Skeletal muscle satellite cell (primary cell): ENCODE results near the gene CCDC85B. TPM values are rescaled to one million over a fixed set of nuclear protein-coding genes. Genes with fewer than 3 reads are reported as not detected.
"Not testable (repeated sequence)": the region's sequence is repeated elsewhere in the genome, so short reads cannot be mapped to it uniquely, and the experiment has no call there.

ENCODE experiments used
- H3K27me3 ChIP-seq: 2 replicates; pipeline ENCODE4 v1.7.0; 2013; ENCODE audit warnings: low read length; ENCODE audit not compliant: control insufficient read depth, insufficient read depth
- H3K36me3 ChIP-seq: 2 replicates; pipeline ENCODE4 v1.7.0; 2013; ENCODE audit warnings: mild to moderate bottlenecking, control low read depth, low read length; ENCODE audit not compliant: insufficient read depth
- H3K4me1 ChIP-seq: 2 replicates; pipeline ENCODE4 v1.7.0; 2013; ENCODE audit warnings: low read length; ENCODE audit not compliant: control insufficient read depth, insufficient read depth
- H3K4me2 ChIP-seq: 2 replicates; pipeline ENCODE4 v1.7.0; 2013; ENCODE audit warnings: mild to moderate bottlenecking, low read length
- H3K4me3 ChIP-seq: 2 replicates; pipeline ENCODE4 v1.7.0; 2013; ENCODE audit warnings: low read length
- H3K9ac ChIP-seq: 2 replicates; pipeline ENCODE4 v1.7.0; 2013; ENCODE audit warnings: mild to moderate bottlenecking, low read depth, low read length, moderate library complexity
- H3K9me3 ChIP-seq: replicated peaks from 2 replicates; pipeline ENCODE4 v1.7.0; 2013; ENCODE audit warnings: mild to moderate bottlenecking, control low read depth, low read length
- total RNA-seq: library from RNA; depleted of rRNA; stranded (reverse); fragments of >200 nt; gene quantifications from 2 replicates; pipeline ENCODE4 v1.2.3, GENCODE V29; 2012; rRNA removed

Gene CCDC85B
- total RNA-seq = 48.1 and 61.1 TPM in 2 replicates

DNA sequence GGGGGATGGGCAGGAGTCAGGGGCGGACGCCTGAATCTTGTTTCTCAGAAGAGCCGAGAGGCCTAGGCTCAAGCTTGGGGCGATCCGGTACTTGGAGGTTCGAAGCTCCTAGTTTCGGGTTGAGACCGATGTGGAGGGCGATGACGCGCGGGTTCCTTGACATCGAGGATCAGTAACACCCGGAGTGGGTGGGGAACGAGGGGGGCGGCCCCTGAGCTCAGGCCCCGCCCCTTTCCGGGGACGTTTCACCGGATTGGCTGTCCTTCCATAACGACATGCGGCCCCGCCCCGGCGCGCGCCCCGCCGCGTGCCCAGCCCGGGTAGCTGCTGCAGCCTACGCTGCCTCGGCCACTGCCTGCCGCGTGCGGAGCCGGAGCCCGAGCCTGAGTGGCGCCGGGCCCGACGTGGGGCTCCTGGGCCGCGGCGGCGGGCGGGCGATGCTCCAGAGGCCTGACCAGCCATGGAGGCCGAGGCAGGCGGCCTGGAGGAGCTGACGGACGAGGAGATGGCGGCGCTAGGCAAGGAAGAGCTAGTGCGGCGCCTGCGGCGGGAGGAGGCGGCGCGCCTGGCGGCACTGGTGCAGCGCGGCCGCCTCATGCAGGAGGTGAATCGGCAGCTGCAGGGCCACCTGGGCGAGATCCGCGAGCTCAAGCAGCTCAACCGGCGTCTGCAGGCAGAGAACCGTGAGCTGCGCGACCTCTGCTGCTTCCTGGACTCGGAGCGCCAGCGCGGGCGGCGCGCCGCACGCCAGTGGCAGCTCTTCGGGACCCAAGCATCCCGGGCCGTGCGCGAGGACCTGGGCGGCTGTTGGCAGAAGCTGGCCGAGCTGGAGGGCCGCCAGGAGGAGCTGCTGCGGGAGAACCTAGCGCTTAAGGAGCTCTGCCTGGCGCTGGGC is at the start of gene CCDC85B:
Gene CCDC85B, plus strand, starts transcription at position 350 of the 895 bp plus-strand sequence. Its CDS starts 111 bp downstream, at position 461.
- peak within 1 kb of the TSS; percentile 89 for H3K4me2 ChIP-seq
- H3K9me3 ChIP-seq = no peaks in the 10 kb centered on the region
- peaks cover 71% of the 10 kb centered on the region for H3K4me1 ChIP-seq
- H3K27me3 ChIP-seq = no peaks in the 10 kb centered on the region
- H3K36me3 ChIP-seq = peaks cover 44% of the 10 kb centered on the region
- H3K9ac ChIP-seq = peak within 1 kb of the TSS; percentile 86
- peak within 1 kb of the TSS; percentile 74 for H3K4me3 ChIP-seq

DNA sequence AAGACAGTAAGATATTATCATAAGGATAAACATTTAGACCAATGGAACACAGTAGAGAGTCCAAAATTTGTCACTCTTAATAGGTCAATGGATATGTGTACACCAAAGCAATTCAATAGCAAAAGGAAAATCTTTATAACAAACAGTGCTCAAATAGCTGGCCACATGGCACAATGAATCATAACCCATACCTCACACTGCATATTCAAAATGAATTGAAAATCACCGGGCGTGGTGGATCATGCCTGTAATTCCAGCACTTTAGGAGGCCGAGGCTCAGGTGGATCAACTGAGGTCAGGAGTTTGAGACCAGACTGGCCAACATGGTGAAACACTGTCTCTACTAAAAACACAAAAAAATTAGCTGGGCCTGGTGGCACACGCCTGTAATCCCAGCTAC is 48.3 kb upstream of the CCDC85B start:
- Histone ChIP-seq H3K36me3 (no peaks in the 10 kb centered on the region), H3K4me3 (no peak overlapping the region), H3K9ac (no peak overlapping the region), H3K4me1 (no peaks in the 10 kb centered on the region), H3K4me2 (no peak overlapping the region), H3K9me3 (no peaks in the 10 kb centered on the region), H3K27me3 (no peaks in the 10 kb centered on the region)

DNA sequence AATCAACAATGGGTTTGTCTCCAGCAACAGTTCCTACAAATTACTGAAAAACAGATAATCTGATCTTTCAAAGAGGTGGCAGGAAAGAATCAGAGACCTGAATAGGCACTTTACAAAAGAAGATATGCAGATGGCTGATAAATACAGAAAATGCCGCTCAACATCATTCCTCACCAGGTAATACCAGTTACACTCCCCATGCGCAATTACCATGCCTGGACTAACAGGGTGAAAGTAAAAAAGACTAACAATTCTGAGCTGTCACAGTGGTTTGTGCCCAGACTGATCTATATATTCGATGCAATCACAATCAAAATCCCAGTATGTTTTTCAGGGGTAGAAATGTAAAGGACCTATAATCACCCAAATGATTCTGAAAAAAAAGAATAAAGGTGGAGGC is 46.7 kb upstream of the CCDC85B start:
- no peaks in the 10 kb centered on the region for H3K27me3 ChIP-seq
- H3K36me3 ChIP-seq = no peaks in the 10 kb centered on the region
- H3K4me1 ChIP-seq = no peaks in the 10 kb centered on the region
- H3K4me3 ChIP-seq = no peak overlapping the region
- no peaks in the 10 kb centered on the region for H3K9me3 ChIP-seq
- no peak overlapping the region for H3K9ac ChIP-seq
- H3K4me2 ChIP-seq = no peak overlapping the region

DNA sequence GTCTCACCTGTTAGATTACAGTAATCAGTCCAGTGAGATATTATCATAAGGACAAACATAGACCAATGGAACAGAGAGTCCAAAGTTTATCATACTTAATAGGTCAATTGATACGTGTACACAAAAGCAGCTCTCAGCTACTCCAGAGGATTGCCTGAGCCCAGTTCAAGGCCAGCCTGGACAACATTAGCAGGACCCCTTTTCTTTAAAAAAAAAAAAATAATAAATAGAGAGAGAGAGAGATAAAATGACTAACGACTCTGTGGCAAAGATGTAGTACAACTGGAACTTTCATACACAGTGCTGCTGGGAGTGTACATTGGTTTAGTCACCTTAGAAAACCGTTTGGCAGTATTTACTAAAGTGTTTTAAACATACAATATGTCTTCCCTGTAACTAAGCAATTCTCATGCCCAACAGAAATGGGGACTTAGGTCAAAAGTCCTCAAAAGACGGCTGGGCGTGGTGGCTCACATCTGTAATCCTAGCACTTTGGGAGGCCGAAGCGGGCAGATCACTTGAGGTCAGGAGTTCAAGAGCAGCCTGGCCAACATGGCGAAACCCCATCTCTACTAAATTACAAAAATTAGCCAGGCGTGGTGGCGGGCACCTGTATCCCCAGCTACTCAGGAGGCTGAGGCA is 46.1 kb upstream of the CCDC85B start:
- Histone ChIP-seq H3K9ac (no peak overlapping the region), H3K4me1 (no peaks in the 10 kb centered on the region), H3K36me3 (no peaks in the 10 kb centered on the region), H3K27me3 (no peaks in the 10 kb centered on the region), H3K9me3 (no peaks in the 10 kb centered on the region), H3K4me2 (no peak overlapping the region), H3K4me3 (no peak overlapping the region)

DNA sequence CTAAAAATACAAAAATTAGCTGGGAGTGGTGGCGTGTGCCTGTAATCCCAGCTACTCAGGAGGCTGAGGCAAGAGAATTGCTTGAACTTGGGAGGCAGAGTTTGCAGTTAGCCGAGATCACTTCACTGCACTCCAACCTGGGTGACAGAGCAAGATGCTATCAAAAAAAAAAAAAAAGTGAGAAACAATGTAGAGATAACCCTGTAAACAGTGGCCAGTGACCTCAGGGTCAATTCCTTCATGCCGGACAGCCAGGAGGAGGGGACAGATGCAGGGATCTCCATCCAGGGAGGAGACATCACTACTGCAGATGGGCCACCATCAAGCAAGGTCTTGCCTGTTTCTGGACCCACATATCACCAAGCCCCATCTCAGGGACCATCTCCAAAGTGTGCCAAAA is 42.7 kb upstream of the CCDC85B start:
- H3K4me2 ChIP-seq = no peak overlapping the region
- H3K27me3 ChIP-seq = no peaks in the 10 kb centered on the region
- H3K36me3 ChIP-seq = peaks cover 20% of the 10 kb centered on the region
- H3K9ac ChIP-seq = no peak overlapping the region
- H3K4me3 ChIP-seq = no peak overlapping the region
- H3K9me3 ChIP-seq = no peaks in the 10 kb centered on the region
- H3K4me1 ChIP-seq = no peaks in the 10 kb centered on the region

DNA sequence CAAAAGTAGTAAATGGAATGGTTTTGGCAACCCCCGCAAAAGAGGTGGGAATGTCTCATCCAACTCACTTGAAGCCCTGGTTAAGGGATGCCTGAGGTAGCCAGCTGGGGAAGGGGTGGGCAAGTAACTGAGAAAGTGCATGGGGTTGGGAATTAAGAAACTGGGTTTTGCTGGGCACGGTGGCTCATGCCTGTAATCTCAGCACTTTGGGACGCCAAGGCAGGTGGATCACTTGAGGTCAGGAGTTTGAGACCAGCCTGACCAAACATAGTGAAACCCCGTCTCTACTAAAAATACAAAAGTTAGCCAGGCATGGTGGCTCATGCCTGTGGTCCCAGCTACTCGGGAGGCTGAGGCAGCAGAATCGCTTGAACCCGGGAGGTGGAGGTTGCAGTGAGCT is 41.8 kb upstream of the CCDC85B start:
- not testable (repeated sequence) for H3K4me2 ChIP-seq, H3K27me3 ChIP-seq, H3K9me3 ChIP-seq, H3K9ac ChIP-seq, H3K4me1 ChIP-seq, H3K4me3 ChIP-seq
- H3K36me3 ChIP-seq = peaks cover 30% of the 10 kb centered on the region

DNA sequence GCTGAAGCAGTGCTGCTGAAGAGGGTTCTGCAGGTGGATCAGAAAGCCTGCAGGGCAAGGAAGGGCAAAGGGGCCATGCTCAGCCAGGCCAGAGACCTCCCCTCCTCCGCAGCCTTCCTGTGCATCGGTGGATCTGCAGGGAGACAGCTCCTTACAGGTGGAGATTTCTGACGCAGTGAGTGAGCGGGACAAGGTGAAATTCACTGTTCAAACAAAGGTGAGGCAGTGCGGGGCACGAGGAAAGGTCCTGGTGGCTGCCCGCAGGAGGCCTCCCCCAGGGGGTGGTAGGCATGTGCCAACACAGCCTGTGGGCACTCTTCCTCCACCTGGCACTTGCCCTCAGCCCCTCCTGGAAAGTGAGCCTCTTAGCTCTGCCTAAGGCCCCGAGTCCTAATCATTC is 41.1 kb upstream of the CCDC85B start:
- Histone ChIP-seq H3K4me1 (peaks cover 3% of the 10 kb centered on the region), H3K27me3 (no peaks in the 10 kb centered on the region), H3K9ac (no peak overlapping the region), H3K4me2 (no peak overlapping the region), H3K36me3 (peaks cover 36% of the 10 kb centered on the region), H3K4me3 (no peak overlapping the region), H3K9me3 (no peaks in the 10 kb centered on the region)

DNA sequence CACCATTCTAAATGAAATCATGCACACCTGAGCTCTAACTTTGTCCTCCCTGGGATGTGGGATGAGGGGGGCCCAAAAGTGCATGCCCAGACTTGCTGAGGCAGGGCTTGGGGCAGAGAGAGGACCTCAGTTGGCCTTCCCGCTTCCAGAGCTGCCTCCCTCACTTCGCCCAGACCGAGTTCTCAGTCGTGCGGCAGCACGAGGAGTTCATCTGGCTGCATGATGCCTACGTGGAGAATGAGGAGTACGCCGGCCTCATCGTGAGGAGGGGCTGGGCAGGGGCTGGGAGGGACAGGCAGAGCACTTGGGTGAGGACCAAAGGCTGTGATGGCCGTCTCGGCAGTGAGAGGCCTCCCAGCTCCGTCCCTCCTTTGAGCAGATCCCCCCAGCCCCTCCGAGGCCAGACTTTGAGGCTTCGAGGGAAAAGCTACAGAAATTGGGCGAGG is 40.7 kb upstream of the CCDC85B start:
- Histone ChIP-seq H3K27me3 (no peaks in the 10 kb centered on the region), H3K9ac (no peak overlapping the region), H3K4me1 (peaks cover 5% of the 10 kb centered on the region), H3K4me3 (no peak overlapping the region), H3K4me2 (no peak overlapping the region), H3K9me3 (no peaks in the 10 kb centered on the region), H3K36me3 (peaks cover 41% of the 10 kb centered on the region)

DNA sequence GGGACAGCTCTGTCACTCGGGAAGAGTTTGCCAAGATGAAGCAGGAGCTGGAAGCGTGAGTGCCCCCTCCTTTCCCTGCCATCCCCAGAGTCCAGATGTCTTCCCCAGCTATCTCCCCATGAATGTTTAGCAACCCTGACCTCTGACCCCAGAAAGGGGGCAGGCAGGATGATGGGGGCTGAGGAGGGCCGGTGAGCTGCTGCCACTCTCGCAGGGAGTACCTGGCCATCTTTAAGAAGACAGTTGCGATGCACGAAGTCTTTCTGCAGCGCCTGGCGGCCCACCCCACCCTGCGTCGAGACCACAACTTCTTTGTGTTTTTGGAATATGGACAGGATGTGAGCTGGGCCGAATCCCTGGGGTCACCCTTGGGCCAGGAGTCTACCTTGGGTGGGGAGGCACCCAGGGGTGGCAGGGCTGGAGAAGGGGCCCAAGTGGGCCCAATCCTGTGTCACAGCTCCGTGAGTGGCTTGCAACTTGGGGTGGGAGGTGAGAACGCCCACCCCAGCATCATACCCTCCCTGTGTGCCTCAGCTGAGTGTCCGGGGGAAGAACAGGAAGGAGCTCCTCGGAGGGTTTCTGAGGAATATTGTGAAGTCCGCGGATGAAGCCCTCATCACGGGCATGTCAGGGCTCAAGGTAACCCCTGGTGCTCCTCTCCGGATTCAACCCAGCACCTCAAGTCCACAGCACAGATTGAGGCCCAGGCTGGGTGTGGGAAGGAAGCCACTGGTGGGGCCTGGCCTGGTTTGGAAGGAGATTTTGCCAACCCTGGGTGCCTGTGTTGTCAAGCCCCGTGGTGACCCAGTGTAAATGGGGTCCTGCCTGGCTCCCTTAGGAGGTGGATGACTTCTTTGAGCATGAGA is 40.0 kb upstream of the CCDC85B start:
- H3K36me3 ChIP-seq = peaks cover 47% of the 10 kb centered on the region
- peaks cover 10% of the 10 kb centered on the region for H3K4me1 ChIP-seq
- no peak overlapping the region for H3K4me2 ChIP-seq
- H3K4me3 ChIP-seq = no peak overlapping the region
- no peak overlapping the region for H3K9ac ChIP-seq
- no peaks in the 10 kb centered on the region for H3K9me3 ChIP-seq
- H3K27me3 ChIP-seq = no peaks in the 10 kb centered on the region

DNA sequence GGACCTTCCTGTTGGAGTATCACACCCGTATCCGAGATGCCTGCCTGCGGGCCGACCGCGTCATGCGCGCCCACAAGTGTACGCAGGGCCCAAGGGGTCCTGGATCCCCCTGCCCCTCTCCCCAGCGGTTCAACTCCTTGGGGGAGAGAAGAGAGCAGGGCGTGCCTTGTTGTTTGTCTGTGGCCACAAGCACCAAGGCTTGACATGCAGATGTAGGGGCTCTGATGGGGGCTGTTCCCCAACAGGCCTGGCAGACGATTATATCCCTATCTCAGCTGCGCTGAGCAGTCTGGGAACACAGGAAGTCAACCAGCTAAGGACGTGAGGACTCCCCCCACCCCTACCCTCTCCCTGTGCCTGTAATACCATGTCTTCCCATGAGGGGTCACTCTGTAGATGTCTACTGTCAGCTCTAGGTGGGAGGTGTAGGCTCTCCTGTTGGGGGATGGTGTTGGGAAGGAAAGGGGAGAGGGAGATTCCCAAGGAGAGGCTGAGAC is 39.3 kb upstream of the CCDC85B start:
- Histone ChIP-seq H3K36me3 (peaks cover 54% of the 10 kb centered on the region), H3K4me3 (no peak overlapping the region), H3K9ac (no peak overlapping the region), H3K27me3 (no peaks in the 10 kb centered on the region), H3K9me3 (no peaks in the 10 kb centered on the region), H3K4me2 (no peak overlapping the region), H3K4me1 (peaks cover 17% of the 10 kb centered on the region)
